ENCODE data around the gene SLC6A8.

The SLC6A8 gene

GRCh38 chrX:153735274-153735673 is 47.5 kb downstream of the SLC6A8 start:
- TF ChIP-seq CTCF (IDR thresholded peaks at IDR 0.05; ENCODE audit: poor library complexity, severe bottlenecking), result no peak
- no peak for DNase-seq (ENCODE audit: low spot score)

GRCh38 chrX:153736071-153736820 is 48.5 kb downstream of the SLC6A8 start:
- no peak for ATAC-seq (ENCODE audit: low read depth)

More at GRCh38 chrX:153735274-153735673, 47.5 kb downstream of the SLC6A8 start:
- Histone ChIP-seq H3K36me3 (ENCODE audit: low read depth) (no peaks in the 10 kb centered on the region), H3K27me3 (ENCODE audit: insufficient read depth, poor library complexity, severe bottlenecking) (no peaks in the 10 kb centered on the region), H3K27ac (ENCODE audit: poor library complexity, severe bottlenecking) (no peak overlapping the region), H3K9me3 (ENCODE audit: severe bottlenecking) (no peaks in the 10 kb centered on the region), H3K4me1 (ENCODE audit: insufficient read depth, poor library complexity, severe bottlenecking) (no peaks in the 10 kb centered on the region), H3K4me3 (ENCODE audit: severe bottlenecking) (no peak overlapping the region)
- ATAC-seq (ENCODE audit: low read depth), result no peak

GRCh38 chrX:153736871-153737441 is 49.2 kb downstream of the SLC6A8 start:
- Histone ChIP-seq H3K36me3 (ENCODE audit: low read depth) (no peaks in the 10 kb centered on the region), H3K9me3 (ENCODE audit: severe bottlenecking) (no peaks in the 10 kb centered on the region), H3K4me1 (ENCODE audit: insufficient read depth, poor library complexity, severe bottlenecking) (no peaks in the 10 kb centered on the region), H3K27ac (ENCODE audit: poor library complexity, severe bottlenecking) (no peak overlapping the region), H3K27me3 (ENCODE audit: insufficient read depth, poor library complexity, severe bottlenecking) (no peaks in the 10 kb centered on the region), H3K4me3 (ENCODE audit: severe bottlenecking) (no peak overlapping the region)
- ATAC-seq (ENCODE audit: low read depth) (no peak), DNase-seq (ENCODE audit: low spot score) (no peak)
- TF ChIP-seq CTCF (IDR thresholded peaks at IDR 0.05; ENCODE audit: poor library complexity, severe bottlenecking), result no peak

More at GRCh38 chrX:153736071-153736820, 48.5 kb downstream of the SLC6A8 start:
- Histone ChIP-seq H3K27ac (ENCODE audit: poor library complexity, severe bottlenecking) (no peak overlapping the region), H3K36me3 (ENCODE audit: low read depth) (no peaks in the 10 kb centered on the region), H3K27me3 (ENCODE audit: insufficient read depth, poor library complexity, severe bottlenecking) (no peaks in the 10 kb centered on the region), H3K9me3 (ENCODE audit: severe bottlenecking) (no peaks in the 10 kb centered on the region), H3K4me1 (ENCODE audit: insufficient read depth, poor library complexity, severe bottlenecking) (no peaks in the 10 kb centered on the region), H3K4me3 (ENCODE audit: severe bottlenecking) (no peak overlapping the region)
- TF ChIP-seq CTCF (IDR thresholded peaks at IDR 0.05; ENCODE audit: poor library complexity, severe bottlenecking), result no peak
- no peak for DNase-seq (ENCODE audit: low spot score)

GRCh38 chrX:153738056-153738605 is 50.4 kb downstream of the SLC6A8 start:
- Histone ChIP-seq H3K36me3 (ENCODE audit: low read depth) (no peaks in the 10 kb centered on the region), H3K4me3 (ENCODE audit: severe bottlenecking) (no peak overlapping the region), H3K27ac (ENCODE audit: poor library complexity, severe bottlenecking) (no peak overlapping the region), H3K27me3 (ENCODE audit: insufficient read depth, poor library complexity, severe bottlenecking) (no peaks in the 10 kb centered on the region), H3K4me1 (ENCODE audit: insufficient read depth, poor library complexity, severe bottlenecking) (no peaks in the 10 kb centered on the region), H3K9me3 (ENCODE audit: severe bottlenecking) (no peaks in the 10 kb centered on the region)
- DNase-seq (ENCODE audit: low spot score) (no peak), ATAC-seq (ENCODE audit: low read depth) (no peak)
- TF ChIP-seq CTCF (IDR thresholded peaks at IDR 0.05; ENCODE audit: poor library complexity, severe bottlenecking), result no peak
